K562 (cell line): ENCODE data around the gene C10orf105. TPM values are rescaled to one million over a fixed set of nuclear protein-coding genes. Genes with fewer than 3 reads are reported as not detected.

ENCODE experiments used
- ARID4B ChIP-seq: sonication (generic); formaldehyde crosslinking; IDR thresholded peaks from 2 replicates; pipeline ENCODE4 v1.8.0; 2022; ENCODE audit warnings: mild to moderate bottlenecking, missing genetic modification reagents
- CBFA2T3 ChIP-seq: fragments of 450-650 bp; IDR thresholded peaks from 2 replicates; pipeline ENCODE4 v1.6.1; 2017
- HSF4 ChIP-seq: fragments of 250-450 bp; sonication (Bioruptor Pico); IDR thresholded peaks from 2 replicates; pipeline ENCODE4 v2.1.2; 2022; ENCODE audit warnings: mild to moderate bottlenecking, moderate library complexity, borderline replicate concordance
- MECOM ChIP-seq: fragments of 250-450 bp; sonication (Bioruptor Pico); IDR thresholded peaks from 2 replicates; pipeline ENCODE4 v1.8.0; 2022; ENCODE audit warnings: inconsistent platforms
- MEF2A ChIP-seq: IDR thresholded peaks from 2 replicates; pipeline ENCODE4 v1.6.1; 2011; ENCODE audit warnings: low read depth, mild to moderate bottlenecking, low read length, moderate library complexity; ENCODE audit not compliant: control insufficient read depth
- MYNN ChIP-seq, 2 experiments: sonication (generic); formaldehyde crosslinking in 1 of 2; IDR thresholded peaks; 2 replicates each; pipeline versions ENCODE4 v1.5.0 to v1.6.1; 2016 to 2020; ENCODE audit warnings: antibody characterized with exemption in 1 of 2, missing genetic modification reagents in 1 of 2
- NFXL1 ChIP-seq: fragments of 450-650 bp; formaldehyde crosslinking; IDR thresholded peaks from 2 replicates; pipeline ENCODE4 v1.4.0; 2021; ENCODE audit warnings: mild to moderate bottlenecking
- NR1H2 ChIP-seq: sonication (generic); formaldehyde crosslinking; IDR thresholded peaks from 2 replicates; pipeline ENCODE4 v1.4.0; 2020; ENCODE audit warnings: mild to moderate bottlenecking, missing genetic modification reagents
- PRMT5 ChIP-seq: sonication (generic); formaldehyde crosslinking; IDR thresholded peaks from 2 replicates; pipeline ENCODE4 v1.5.0; 2020; ENCODE audit warnings: missing genetic modification reagents
- TRIM24 ChIP-seq, 2 experiments: fragments of 450-650 bp; IDR thresholded peaks; 2 replicates each; pipeline ENCODE4 v1.6.1; 2016
- TSC22D4 ChIP-seq: fragments of 450-650 bp; IDR thresholded peaks from 2 replicates; pipeline ENCODE4 v1.6.1; 2016; ENCODE audit warnings: missing genetic modification characterization, missing biosample characterization, control low read depth
- ZNF384 ChIP-seq: IDR thresholded peaks from 2 replicates; pipeline ENCODE4 v1.6.1; 2012; ENCODE audit warnings: low read depth, low read length, improper control_type of control experiment
- ZSCAN32 ChIP-seq: fragments of 450-650 bp; formaldehyde crosslinking; IDR thresholded peaks from 2 replicates; pipeline ENCODE4 v1.4.0; 2020; ENCODE audit warnings: mild to moderate bottlenecking, moderate library complexity
- polyA plus RNA-seq, 8 experiments: library from polyadenylated mRNA; depleted of rRNA in 4 of 8; stranded (reverse) in 5 of 8; unstranded in 3 of 8; fragments of >200 nt; fragmentation: Nextera tagmentation in 2 of 8; fragmentation: Illumina TruSeq in 1 of 8; extraction: Ambion mirVana in 2 of 8; extraction: Trizol in 1 of 8; gene quantifications; 2 replicates each; pipeline versions ENCODE4 v1.2.1 to v1.2.3, GENCODE V29; 2011 to 2014; ENCODE audit warnings: inconsistent platforms in 1 of 8, missing spikeins in 1 of 8
- total RNA-seq, 7 experiments: library from RNA; depleted of rRNA in 6 of 7; stranded (reverse); fragments of >200 nt in 6 of 7; fragmentation: Illumina TruSeq in 2 of 7; extraction: Trizol in 2 of 7; gene quantifications; 2 replicates each; pipeline versions ENCODE4 v1.2.1 to v1.2.3, GENCODE V29; 2011 to 2021; ENCODE audit warnings: low replicate concordance in 1 of 7
- TF ChIP-seq, protein P1 (sequence below): fragments of 250-450 bp; sonication (Bioruptor Pico); IDR thresholded peaks from 2 replicates; pipeline ENCODE4 v1.4.0; 2020; ENCODE audit warnings: mild to moderate bottlenecking
- TF ChIP-seq, protein P2 (sequence below): sonication (generic); formaldehyde crosslinking; IDR thresholded peaks from 2 replicates; pipeline ENCODE4 v1.8.0; 2022; ENCODE audit warnings: missing genetic modification reagents, mild to moderate bottlenecking, borderline replicate concordance
- TF ChIP-seq, protein P3 (sequence below), 3 experiments: fragments of 200-800 bp in 1 of 3; sonication (Bioruptor generic) in 1 of 3; sonication (generic) in 1 of 3; formaldehyde crosslinking in 1 of 3; IDR thresholded peaks; 2 replicates each; pipeline versions ENCODE4 v1.6.1 to v1.8.0; 2016 to 2022; ENCODE audit warnings: mild to moderate bottlenecking in 2 of 3, missing compliant biosample characterization in 2 of 3, missing genetic modification characterization in 2 of 3, missing genetic modification reagents in 1 of 3
- TF ChIP-seq, protein P4 (sequence below): fragments of 450-650 bp; IDR thresholded peaks from 2 replicates; pipeline ENCODE4 v1.6.1; 2016; ENCODE audit warnings: low read depth, mild to moderate bottlenecking, moderate library complexity

C10orf105 gene
- total and polyA plus RNA-seq, 9 of the 15 experiments (the other 6 are each of a cell fraction or from before 2014, with no cell fraction given) = 0.03 to 0.25 (median 0.04) TPM; not detected in 3

DNA sequence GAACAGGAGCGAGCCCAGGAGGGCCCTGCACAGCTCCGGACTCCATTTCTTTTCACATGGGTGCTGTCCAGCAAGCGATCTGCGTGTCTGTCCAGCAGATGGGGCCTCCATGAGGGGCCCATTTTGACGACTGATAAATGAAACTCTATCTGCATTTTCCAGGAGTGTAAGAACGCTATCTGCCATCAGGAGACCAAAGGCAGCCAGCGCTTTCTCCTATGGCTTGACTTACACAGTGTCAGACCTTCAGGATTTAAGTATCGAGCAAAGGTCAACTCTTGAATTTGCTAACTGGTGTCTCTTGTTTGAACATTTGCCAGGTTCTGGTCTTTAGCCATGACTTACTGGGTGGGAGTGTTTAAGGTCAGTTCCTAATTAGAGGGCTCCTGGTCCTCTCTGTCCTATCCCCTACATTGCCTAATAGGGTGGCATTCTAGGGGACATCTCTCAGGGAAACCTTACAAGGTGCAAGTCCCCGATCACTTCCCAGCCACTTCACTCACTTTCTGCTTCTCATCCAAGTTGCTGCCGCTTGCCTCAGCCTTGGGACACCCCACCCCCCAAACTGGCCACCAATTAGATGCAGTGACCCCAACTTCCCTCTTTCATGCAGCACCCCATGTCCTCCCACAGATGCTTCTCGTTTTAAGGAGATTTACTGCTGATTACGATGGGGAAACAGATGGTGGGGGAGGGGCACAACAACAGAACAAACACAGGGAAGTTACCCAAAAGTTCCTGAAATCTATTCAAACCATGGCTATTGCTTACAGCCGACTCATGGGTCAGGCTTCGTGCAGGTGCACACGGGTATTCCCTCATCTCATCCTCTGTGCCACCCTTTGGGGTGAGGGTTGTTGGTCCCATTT, 33.7 kb upstream of the C10orf105 start (continued):
- TF ChIP-seq MYNN (IDR thresholded peaks at IDR 0.05) = no peak
- TF ChIP-seq MYNN (CRISPR knock-in tag; IDR thresholded peaks at IDR 0.05) = no peak
- no peak for TF ChIP-seq TSC22D4 (tag)
- peak; percentile 85 to 94 for TF ChIP-seq TRIM24 (IDR thresholded peaks at IDR 0.05)
- TF ChIP-seq, protein P1, sequence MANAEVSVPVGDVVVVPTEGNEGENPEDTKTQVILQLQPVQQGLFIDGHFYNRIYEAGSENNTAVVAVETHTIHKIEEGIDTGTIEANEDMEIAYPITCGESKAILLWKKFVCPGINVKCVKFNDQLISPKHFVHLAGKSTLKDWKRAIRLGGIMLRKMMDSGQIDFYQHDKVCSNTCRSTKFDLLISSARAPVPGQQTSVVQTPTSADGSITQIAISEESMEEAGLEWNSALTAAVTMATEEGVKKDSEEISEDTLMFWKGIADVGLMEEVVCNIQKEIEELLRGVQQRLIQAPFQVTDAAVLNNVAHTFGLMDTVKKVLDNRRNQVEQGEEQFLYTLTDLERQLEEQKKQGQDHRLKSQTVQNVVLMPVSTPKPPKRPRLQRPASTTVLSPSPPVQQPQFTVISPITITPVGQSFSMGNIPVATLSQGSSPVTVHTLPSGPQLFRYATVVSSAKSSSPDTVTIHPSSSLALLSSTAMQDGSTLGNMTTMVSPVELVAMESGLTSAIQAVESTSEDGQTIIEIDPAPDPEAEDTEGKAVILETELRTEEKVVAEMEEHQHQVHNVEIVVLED (CRISPR knock-in tag) = 0 out of 2 replicates have a peak, but pooled peaks have one; percentile 20
- TF ChIP-seq HSF4 (CRISPR knock-in tag) = 0 out of 2 replicates have a peak, but pooled peaks have one; percentile 36
- TF ChIP-seq, protein P2, sequence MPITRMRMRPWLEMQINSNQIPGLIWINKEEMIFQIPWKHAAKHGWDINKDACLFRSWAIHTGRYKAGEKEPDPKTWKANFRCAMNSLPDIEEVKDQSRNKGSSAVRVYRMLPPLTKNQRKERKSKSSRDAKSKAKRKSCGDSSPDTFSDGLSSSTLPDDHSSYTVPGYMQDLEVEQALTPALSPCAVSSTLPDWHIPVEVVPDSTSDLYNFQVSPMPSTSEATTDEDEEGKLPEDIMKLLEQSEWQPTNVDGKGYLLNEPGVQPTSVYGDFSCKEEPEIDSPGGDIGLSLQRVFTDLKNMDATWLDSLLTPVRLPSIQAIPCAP = no peak
- TF ChIP-seq, protein P3, sequence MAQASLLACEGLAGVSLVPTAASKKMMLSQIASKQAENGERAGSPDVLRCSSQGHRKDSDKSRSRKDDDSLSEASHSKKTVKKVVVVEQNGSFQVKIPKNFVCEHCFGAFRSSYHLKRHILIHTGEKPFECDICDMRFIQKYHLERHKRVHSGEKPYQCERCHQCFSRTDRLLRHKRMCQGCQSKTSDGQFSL (CRISPR knock-in tag; IDR thresholded peaks at IDR 0.05) = peak; percentile 43; the same call in 1 of the 2 replicates
- TF ChIP-seq, protein P3 (tag; IDR thresholded peaks at IDR 0.05) = no peak
- no peak for TF ChIP-seq ZNF384
- TF ChIP-seq CBFA2T3 = peak; percentile 75
- peak; percentile 62 for TF ChIP-seq ARID4B
- TF ChIP-seq, protein P4, sequence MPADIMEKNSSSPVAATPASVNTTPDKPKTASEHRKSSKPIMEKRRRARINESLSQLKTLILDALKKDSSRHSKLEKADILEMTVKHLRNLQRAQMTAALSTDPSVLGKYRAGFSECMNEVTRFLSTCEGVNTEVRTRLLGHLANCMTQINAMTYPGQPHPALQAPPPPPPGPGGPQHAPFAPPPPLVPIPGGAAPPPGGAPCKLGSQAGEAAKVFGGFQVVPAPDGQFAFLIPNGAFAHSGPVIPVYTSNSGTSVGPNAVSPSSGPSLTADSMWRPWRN = peak; percentile 81
- TF ChIP-seq MEF2A = no peak
- no peak for TF ChIP-seq PRMT5 (CRISPR knock-in tag)
- TF ChIP-seq ZSCAN32 = peak; percentile 90
- peak; percentile 71; the same call in 1 of the 2 replicates for TF ChIP-seq NFXL1 (CRISPR knock-in tag)
- TF ChIP-seq MECOM (CRISPR knock-in tag) = peak; percentile 75; the same call in 1 of the 2 replicates
- TF ChIP-seq NR1H2 (CRISPR knock-in tag) = 0 out of 2 replicates have a peak, but pooled peaks have one; percentile 89
